ENCODE measurements around the gene PNPLA8. TPM values are rescaled to one million over a fixed set of nuclear protein-coding genes. Genes with fewer than 3 reads are reported as not detected.
A peak's percentile ranks its signal among the peaks of the same experiment; 100 is the strongest.
"Not testable (repeated sequence)": the region's sequence is repeated elsewhere in the genome, so short reads cannot be mapped to it uniquely, and the experiment has no call there.

PNPLA8 gene
- polyA plus RNA-seq, 3 donors, result 34.7 to 43.4 (median 35.2) TPM

DNA sequence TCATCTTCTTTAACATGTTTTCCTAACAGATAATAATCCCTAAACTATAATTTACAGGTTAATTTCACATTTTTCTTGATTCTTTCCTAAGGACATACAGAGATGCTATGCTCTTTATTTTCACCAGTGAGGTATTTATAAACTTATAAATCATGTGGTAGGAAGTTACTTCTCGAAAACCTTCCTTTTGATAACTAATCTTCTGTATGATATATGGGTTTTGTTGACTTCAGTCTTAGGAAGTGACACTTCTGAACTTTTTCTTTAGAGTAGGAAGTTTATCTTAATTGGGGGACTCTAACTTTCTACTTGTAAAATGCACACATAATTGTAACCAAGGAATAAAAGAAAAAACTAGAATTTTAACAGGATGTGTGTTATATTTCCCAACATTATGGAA lies 9.8 kb upstream of the PNPLA8 start:
- no peak for DNase-seq

DNA sequence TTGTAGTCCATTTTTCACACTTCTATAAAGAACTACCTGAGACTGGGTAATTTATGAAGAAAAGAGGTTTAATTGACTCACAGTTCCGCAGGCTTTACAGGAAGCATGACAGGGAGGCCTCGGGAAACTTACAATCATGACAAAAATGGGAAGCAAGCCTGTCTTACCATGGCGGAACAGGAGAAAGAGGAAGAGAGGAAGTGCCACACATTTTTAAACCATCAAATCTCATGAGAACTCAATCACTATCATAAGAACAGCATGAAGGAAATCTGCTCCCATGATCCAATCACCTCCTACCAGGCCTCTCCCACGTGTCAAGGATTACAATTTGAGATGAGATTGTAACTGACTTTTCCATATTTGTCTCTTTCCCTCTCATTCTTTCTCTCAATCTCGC lies 9.3 kb upstream of the PNPLA8 start:
- no peak for DNase-seq

DNA sequence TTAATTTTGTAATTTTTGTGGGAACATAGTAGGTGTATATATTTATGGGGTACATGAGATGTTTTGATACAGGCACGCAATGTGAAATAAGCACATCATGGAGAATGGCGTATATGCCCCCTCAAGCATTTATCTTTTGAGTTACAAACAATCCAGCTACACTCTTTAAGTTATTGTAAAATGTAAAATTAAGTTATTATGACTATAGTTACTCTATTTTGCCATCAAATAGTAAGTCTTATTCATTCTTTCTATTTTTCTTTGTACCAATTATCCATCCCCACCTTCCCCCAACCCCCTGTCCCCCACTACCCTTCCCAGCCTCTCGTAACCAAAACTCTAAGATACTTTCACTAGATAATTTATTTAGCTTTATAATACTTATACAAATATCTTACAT lies 7.8 kb upstream of the PNPLA8 start:
- DNase-seq, result no peak

DNA sequence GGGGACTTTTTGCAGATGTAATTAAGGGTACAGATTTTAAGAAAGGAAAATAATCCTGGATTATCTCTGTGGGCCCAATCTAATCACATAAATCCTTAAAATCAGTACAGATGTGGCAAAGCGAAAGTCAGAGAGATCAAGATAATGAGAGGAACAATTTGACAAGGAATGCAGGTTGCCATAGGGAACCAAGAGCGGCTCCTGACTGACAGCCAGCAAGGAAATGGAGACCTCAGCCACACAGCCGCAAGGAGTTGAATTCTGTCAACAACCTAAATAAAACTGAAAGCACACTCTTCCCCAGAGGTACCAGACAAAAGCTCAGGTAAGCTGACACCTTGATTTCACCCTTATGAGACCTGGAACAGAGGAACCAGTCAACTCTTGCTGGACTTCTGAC lies 3.4 kb upstream of the PNPLA8 start:
- DNase-seq, result no peak

DNA sequence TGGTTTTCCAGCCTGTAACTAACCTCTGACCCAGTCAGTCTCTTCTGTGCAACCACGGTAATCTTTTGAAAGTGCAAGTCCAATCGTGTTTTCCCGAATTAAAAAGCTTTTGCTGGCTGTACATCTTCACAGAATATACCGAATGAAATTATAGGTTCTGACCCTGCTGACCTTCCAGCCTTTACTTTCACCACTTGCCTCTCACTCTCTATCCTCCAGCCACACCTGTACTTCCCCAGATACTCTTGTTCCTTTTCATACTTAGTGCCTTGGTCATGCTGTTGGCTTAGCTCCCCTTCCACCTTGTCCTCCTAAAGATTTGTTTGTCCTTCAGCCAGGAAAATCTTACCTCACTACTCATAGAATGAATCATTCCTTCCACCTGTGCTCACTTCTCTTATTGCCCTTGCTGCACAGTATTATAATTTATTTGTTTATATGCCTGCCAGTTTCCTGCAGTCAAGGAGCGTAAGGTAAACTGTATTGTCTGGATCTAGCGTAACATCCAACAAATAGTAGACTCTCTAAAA lies 2.3 kb upstream of the PNPLA8 start:
- DNase-seq, result no peak

DNA sequence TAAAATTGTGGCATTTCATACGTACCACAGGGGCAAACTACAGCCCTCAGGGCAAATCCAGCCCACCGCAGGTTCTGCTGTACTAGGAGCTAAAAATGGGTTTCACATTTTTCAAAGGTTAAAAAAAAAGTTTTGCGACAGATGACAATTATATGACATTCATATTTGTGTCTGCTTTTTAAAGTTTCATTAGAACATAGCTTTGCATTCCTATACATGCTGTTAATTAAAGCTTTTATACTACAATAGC lies 758 bp upstream of the PNPLA8 start:
- DNase-seq, result no peak

DNA sequence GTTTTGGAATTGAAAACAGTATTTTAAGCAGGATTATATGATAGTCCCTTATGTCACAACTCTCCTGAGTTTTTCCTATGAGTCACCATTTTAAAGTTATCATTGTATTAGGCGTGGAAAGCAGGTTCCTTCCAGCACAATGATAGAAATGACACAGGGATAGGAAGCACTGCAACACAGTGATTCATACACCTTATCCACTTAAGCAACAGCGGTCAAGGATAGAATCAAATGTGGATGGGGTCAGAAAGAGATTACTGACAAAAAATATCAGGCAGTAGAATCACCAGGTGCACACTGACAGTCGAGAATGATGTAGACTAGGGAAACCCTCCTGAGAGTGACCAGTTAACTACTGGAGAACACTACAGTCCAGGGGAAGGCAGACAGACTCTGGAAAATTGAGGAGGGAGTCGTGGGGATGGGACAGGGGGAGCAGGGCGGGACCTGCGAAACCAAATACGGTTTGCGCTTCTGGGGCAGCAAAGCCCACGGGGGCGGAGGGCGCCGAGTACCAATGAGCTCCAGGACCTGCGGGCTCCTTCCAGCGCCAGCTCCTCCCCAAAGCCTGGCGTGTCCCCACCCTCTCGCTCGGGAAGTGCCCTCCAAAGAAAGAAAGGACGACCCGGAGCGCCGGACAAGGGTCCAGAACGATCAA lies 479 bp downstream of the PNPLA8 start:
- DNase-seq, result no peak

DNA sequence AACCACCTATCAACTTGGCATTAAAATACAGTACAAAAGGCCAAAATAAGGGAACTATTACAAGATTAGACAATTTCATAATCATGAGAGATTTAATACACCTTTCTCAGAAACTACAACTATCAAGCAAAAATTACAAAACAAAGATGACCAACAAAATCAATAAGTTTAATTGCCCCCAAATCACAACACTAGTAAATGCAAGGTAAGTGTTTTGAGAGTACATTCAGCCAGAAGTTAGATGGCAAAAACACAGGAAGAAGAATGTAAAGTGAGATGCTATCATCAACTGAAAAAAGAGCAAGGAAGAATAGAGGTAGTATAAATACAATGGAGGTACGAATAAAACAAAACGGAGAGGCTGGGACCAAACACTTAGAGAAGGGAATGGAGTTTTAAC lies 3.2 kb downstream of the PNPLA8 start:
- no peak for DNase-seq

DNA sequence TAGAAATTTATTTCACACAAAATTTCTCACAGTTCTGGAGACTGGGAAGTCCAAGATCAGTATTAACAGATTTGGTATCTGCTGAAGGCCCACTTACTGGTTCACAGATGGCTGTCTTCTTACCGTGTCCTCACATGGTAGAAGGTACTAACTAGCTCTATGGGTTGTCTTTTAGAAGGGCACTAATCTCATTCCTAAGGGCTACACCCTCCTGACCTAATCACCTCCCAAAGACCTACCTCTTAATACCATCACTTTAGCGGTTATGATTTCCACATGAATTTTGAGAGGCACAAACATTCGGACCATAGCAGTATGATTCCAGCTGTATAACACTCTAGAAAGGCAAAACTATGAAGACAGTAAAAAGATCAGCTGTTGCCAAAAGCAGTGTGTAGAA lies 8.0 kb downstream of the PNPLA8 start:
- DNase-seq, result no peak

DNA sequence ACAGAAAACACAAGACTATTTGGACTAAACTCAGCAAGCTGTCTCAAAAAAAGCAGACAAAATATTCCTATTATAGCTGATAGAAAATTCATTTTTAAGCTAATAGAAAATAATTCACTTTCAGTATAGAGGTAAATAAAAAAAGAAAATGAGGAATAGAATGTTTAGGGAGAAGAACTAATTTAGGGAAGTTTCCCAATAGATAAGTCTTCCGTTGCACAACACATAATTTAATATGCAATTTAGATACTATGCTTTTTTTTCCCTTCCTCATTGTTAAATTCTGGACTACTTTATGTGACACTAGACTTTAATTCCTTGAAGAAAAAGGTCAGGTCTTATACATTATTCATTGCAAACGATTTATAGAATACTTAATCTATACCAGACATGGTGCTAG lies 10.3 kb downstream of the PNPLA8 start:
- no peak for DNase-seq

DNA sequence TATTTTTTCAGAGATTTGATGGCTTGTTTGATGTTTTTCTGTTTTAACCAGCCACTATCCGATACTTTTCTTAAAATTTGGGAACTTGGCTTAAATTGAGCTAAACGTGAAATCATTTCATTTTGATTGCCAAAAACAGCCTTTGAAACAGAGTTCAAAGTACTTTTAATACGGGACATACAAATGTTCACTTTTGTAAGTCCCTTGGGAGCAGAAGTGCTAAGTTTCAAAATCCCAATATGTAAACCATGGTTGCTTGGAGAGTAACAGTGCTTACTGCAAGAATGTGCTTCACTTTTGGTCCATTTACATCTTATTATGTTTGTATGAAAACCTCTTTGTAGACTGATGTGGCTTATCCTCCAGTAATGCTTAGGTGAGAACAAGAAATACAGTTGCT lies 10.9 kb downstream of the PNPLA8 start:
- no peak for DNase-seq

DNA sequence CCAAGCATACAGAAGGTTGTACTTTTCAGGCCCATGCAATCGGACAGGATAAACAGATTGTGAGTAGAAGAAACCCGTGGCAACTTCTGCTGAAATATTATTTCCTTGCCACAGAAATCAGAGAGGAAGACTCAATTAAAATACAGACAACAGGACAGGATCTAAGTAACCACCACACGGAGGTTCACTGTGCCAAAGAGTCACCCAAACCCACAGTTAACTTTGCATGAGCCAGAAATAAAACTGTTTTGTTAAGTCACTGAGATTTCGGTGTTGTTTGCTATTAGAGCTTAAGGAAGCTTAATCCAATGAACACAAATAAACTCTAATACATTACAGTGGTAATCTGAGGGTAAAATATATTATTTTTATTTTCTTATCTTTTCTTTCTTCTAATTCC lies 14.0 kb downstream of the PNPLA8 start:
- DNase-seq, result no peak

DNA sequence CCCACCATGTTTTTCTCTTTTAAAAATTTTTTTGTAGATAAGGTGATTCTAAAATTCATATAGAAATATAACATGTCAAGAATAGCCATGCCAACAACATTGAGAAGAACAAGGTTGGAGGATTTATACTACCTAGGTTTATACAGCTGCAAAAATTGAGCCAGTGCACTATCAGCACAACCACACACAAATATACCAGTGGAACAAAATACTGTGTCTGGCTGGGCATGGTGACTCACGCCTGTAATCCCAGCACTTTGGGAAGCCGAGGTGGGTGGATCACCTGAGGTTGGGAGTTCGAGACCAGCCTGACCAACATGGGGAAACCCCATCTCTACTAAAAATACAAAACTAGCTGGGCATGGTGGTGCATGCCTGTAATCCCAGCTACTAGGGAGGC lies 21.4 kb downstream of the PNPLA8 start:
- not testable (repeated sequence) for DNase-seq

DNA sequence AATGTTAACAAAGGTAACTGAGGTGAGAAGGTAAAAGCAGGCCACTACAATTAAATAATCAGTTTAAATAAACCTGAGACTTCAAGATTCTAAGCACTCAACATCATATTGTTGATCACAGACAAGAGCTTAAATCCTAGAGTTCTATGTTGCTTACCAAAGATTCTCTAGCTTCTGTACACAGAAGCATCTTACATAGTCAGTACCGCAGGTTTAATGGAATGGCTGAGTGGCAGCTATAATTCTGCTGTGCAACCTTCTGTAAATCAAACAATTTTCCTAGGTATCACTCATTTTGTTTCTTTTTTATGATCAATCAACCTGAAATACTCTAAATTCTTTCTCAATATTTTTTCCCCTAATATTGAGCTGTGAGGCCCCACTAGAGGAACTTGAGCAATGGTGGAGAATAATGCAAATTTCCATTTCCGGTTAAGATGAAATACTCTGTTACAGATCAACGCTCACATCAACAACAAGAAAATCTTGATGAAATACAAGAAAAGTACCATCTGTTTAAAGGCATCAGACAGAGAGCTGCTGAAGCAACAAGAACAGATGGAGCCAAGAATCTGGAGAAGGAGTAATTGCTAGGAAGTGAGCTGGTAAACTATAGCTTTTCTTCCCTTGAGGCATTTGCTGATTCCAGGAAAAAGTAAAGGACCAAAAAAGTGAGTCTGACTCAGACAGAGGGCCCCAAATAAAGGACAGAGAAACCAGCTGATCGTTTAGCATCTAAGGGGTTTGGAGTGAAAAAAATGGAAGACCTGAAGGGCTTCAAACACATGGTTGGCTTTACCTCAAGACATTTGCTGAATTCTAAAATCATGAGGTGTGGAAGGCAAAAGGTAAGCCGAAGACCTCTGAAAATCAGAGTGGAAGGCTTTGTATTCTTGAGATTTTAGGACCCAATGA lies 22.6 kb downstream of the PNPLA8 start:
- no peak for DNase-seq

DNA sequence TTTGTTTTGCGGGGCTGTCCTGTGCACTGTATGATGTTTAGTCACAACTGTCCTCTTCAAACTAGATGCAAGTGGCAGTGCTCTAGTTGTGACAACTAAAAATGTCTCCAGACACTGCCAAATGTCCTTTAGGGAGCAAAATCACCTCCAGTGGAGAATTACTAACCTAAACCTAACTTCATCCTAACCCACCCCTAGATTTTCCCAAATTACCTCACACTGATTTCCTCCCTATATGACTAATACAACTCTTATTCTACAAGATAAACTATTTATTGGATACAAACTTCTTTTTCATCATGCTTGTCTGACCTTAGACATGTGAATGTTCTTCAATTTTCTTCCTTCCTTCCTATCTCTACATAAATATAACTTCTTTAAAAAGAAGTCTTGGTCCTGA lies 26.4 kb downstream of the PNPLA8 start:
- no peak for DNase-seq

DNA sequence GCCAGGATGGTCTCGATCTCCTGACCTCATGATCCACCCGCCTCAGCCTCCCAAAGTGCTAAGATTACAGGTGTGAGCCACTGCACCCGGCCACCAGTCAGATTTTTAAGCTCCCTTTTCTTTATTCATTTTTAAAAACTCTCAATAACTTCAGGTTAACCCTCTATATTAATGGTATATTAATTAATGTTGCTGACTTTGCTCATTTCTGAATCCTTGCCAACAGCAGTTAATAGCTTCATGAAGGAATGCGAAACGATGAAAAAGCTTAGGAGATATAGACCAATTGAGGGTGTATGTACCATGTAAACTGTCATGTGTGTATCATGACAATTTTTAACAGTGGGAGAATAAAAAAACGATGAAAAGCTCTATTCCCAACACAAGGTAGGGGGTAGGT lies 27.5 kb downstream of the PNPLA8 start:
- DNase-seq, result no peak

DNA sequence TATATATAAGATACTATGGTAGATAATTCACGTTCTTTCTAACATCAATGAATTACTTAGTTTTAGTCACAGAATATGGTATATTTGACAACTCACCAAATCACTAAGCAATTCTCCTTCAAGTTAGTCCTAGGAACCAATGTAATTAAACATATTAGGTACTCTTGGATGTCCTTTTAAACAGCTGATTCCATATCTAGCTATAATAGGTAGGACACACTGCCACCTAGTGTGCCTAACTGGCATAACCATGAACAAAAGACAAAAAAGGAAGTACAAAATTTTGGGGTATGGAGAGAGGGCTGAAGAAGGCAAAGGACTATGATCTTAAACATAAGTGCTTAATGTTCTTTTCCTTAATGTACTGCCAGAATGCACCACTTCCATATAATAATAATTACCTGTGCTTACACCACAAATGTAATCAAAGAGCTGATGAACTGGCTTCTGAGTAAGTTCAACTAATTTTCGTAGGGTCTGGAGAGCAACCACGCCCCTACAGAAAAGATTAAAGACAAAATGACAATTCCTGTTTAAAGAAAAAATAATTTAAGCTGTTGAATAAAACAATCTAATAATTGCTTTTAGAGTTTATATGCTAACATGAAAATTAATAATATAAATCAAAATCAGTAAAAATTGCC lies 28.7 kb downstream of the PNPLA8 start:
- DNase-seq, result peak; percentile 39

DNA sequence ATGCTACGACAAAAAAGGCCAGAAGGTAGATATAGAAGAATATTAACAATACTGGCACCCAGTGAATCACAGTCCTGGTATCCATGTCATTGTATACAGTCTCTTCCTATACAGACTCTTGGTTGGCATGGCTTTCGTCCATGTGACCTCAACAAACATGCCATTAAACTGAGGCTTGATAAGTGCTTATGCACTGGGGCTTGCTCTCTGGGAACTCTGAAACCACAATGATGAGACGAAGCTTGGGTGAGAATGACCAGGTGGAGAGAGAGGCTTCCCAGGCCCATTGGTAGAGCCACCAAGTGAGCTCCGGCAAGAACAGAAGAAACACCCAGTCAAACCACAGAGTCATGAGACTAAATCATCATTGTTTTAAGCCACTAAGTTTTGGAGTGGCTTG lies 33.2 kb downstream of the PNPLA8 start:
- no peak for DNase-seq

DNA sequence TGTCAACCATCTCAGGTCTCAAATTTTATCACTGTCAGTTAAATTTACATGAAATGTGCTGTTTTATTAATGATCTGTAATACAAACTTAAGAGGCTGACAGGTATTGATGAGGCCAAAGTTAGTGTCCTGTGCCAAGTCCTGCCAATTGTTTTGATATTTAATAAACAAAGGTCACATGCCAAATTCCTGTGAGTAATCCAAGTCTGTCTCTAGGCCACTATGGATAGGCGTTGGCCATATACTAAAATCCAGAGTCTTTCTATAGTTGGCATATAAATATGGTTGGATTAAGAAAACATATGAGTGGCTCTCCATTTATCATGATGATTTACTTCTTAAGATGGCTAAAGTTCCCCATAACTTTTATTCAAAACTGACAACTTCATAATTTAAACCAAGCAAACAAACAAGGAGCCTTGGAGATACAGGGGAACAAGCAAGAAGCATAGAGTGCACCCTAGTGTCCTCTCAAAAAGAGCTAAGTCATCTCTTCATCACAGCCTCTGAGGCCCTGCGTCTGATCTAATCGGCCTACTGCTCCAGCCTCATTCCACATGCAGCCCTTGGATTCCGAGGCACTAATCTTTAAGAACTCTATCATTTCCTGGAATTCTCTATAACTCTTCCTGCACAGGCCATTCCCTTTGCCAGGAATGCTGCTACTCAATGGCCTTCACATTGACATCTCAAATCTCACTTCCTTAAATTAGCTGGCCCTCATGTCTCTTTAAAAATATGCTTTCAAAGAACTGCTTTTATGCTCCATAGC lies 37.0 kb downstream of the PNPLA8 start:
- no peak for DNase-seq

DNA sequence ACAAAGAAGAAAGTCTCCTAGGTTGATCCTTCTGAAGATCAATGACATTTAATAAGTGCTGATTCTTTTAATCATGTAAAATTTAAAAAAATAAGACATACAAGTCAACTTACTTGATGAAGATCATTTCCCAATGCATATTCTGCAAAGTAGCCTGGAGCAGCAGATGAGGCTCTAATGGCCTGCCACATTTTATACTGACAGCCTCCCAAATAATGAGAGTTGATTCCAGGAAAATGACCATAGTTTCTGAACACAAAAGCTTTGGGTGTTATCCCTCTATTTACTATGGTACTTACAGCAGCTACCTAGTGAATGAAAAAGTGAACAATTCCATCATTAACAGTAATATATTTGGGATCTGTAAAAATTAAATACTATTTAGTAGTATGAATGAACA lies 38.3 kb downstream of the PNPLA8 start:
- no peak for DNase-seq

DNA sequence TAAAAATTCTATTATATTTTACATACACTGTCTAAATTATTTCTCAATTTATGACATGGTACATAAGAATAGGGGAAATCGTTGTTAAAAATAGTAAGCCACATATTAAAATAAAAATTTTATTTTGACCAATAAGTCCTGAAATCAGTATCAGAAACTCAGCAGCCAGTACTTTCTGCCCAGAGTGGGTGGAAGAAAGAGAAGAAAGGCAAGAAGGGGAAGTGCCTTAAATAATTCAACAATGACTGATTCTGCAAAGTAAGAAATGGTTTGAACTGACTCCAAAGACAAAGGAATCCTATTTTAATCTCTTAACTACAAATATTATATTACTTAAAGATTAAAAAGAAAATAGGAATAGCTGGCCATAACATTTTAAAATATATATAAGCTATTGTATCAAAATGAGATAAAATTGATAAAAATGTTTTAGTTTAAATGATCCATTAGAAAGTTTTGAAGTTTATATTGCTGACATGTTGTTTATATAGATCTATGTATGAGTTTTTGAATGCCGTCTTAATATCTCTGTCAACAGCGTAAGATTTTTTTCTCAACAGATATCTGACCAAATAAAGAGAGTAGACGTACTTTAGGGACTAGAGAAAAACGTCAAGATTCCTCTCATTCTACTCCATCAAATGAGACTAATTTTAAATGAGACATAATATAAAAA lies 39.5 kb downstream of the PNPLA8 start:
- DNase-seq, result no peak

DNA sequence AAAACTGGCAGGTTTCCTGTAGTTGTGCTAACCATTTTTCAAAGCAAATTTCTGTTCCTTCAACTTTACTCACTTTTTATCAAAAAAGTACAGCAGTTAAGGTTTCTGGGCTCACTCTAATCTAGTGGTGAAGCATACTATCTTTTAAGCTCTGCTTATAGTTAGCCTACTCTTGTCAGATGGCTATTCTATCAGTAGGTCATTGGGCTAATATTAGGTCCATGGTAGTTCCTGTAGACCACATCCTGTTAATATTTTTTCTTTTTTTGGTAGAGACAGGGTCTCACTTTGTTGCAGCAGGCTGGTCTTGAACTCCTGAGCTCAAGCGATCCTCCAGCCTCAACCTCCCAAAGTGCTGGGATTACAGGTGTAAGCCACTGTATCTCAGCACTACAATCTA lies 41.8 kb downstream of the PNPLA8 start:
- DNase-seq, result no peak
